Neural cell (in vitro differentiated cells): Measurements from ENCODE around the gene SRRM5. TPM values are rescaled to one million over a fixed set of nuclear protein-coding genes. Genes with fewer than 3 reads are reported as not detected.
"Not testable (repeated sequence)": the region's sequence is repeated elsewhere in the genome, so short reads cannot be mapped to it uniquely, and the experiment has no call there.

Experiments used
- H2AFZ ChIP-seq: fragments of 200-600, 300-800 bp; sonication (generic), shearing (Covaris generic); 2 replicates; pipeline ENCODE4 v1.6.0; 2014; ENCODE audit warnings: low read depth, mild to moderate bottlenecking, antibody characterized with exemption, low read length, moderate library complexity
- H3F3A ChIP-seq: fragments of 200-600 bp; shearing (Covaris generic); 2 replicates; pipeline ENCODE4 v1.6.1; 2016; ENCODE audit warnings: mild to moderate bottlenecking, moderate library complexity, mixed read lengths, antibody characterized with exemption, low read length; ENCODE audit not compliant: insufficient read depth, poor library complexity, severe bottlenecking
- H3K27ac ChIP-seq: fragments of 200-600, 300-800 bp; sonication (generic), shearing (Covaris generic); 2 replicates; pipeline ENCODE4 v1.5.1; 2014; ENCODE audit warnings: mild to moderate bottlenecking, low read length, moderate library complexity
- H3K27me3 ChIP-seq: fragments of 300-800, 200-600 bp; sonication (generic), shearing (Covaris generic); 2 replicates; pipeline ENCODE4 v1.6.0; 2014; ENCODE audit warnings: mild to moderate bottlenecking, low read depth, low read length, moderate library complexity; ENCODE audit not compliant: insufficient read depth
- H3K36me3 ChIP-seq: fragments of 300-800, 200-600 bp; sonication (generic), shearing (Covaris generic); 2 replicates; pipeline ENCODE4 v1.5.1; 2014; ENCODE audit warnings: mild to moderate bottlenecking, antibody characterized with exemption, low read length, moderate library complexity; ENCODE audit not compliant: insufficient read depth
- H3K4me2 ChIP-seq: fragments of 300-800, 200-600 bp; sonication (generic), shearing (Covaris generic); 2 replicates; pipeline ENCODE4 v1.6.0; 2014; ENCODE audit warnings: mild to moderate bottlenecking, low read length
- H3K4me3 ChIP-seq: fragments of 300-800, 200-600 bp; sonication (generic), shearing (Covaris generic); 2 replicates; pipeline ENCODE4 v1.5.1; 2014; ENCODE audit warnings: mild to moderate bottlenecking, low read length, moderate library complexity
- H3K79me2 ChIP-seq: fragments of 200-600 bp; shearing (Covaris generic); replicated peaks from 2 replicates; pipeline ENCODE4 v1.6.0; 2014; ENCODE audit warnings: mild to moderate bottlenecking, low read length, moderate library complexity; ENCODE audit not compliant: insufficient read depth
- H3K9ac ChIP-seq: fragments of 300-800, 200-600 bp; sonication (generic), shearing (Covaris generic); 2 replicates; pipeline ENCODE4 v1.6.1; 2016; ENCODE audit warnings: mild to moderate bottlenecking, low read length, mixed read lengths
- H3K9me2 ChIP-seq: fragments of 200-600 bp; shearing (Covaris generic); 2 replicates; pipeline ENCODE4 v1.6.1; 2016; ENCODE audit warnings: mild to moderate bottlenecking, low read length, mixed read lengths; ENCODE audit not compliant: insufficient read depth
- H3K9me3 ChIP-seq: fragments of 200-600, 300-800 bp; sonication (generic), shearing (Covaris generic); 2 replicates; pipeline ENCODE4 v1.6.1; 2016; ENCODE audit warnings: mild to moderate bottlenecking, mixed run types, low read length, moderate library complexity, mixed read lengths
- H4K20me1 ChIP-seq: fragments of 200-600 bp; shearing (Covaris generic); 2 replicates; pipeline ENCODE4 v1.6.1; 2016; ENCODE audit warnings: mild to moderate bottlenecking, mixed run types; ENCODE audit not compliant: insufficient read depth
- EZH2 ChIP-seq: fragments of 200-600, 300-800 bp; shearing (Covaris generic), sonication (generic); IDR thresholded peaks from 2 replicates; pipeline ENCODE4 v1.6.1; 2014; ENCODE audit warnings: antibody characterized with exemption, low read length, borderline replicate concordance, mild to moderate bottlenecking; ENCODE audit not compliant: insufficient read depth, poor library complexity, severe bottlenecking
- RAD21 ChIP-seq: fragments of 450-650 bp; conservative IDR thresholded peaks from 2 replicates; pipeline ENCODE4 v1.6.1; 2014; ENCODE audit warnings: antibody characterized with exemption, mild to moderate bottlenecking, moderate library complexity
- SMC3 ChIP-seq: fragments of 450-650 bp; conservative IDR thresholded peaks from 2 replicates; pipeline ENCODE4 v1.6.1; 2014; ENCODE audit warnings: antibody characterized with exemption, mild to moderate bottlenecking, moderate library complexity; ENCODE audit not compliant: poor library complexity
- TAF1 ChIP-seq: IDR thresholded peaks from 2 replicates; pipeline ENCODE4 v1.6.1; 2012; ENCODE audit warnings: low read depth
- polyA plus RNA-seq: library from polyadenylated mRNA; depleted of rRNA; stranded (reverse); fragments of >200 nt; gene quantifications from 2 replicates; pipeline ENCODE4 v1.2.3, GENCODE V29; 2014
- TF ChIP-seq, protein P1 (sequence below): fragments of 450-650 bp; IDR thresholded peaks from 2 replicates; pipeline ENCODE4 v1.5.1; 2014; ENCODE audit warnings: antibody characterized with exemption, mild to moderate bottlenecking, moderate library complexity; ENCODE audit not compliant: poor library complexity, severe bottlenecking
- TF ChIP-seq, protein P2 (sequence below): IDR thresholded peaks from 2 replicates; pipeline ENCODE4 v1.6.1; 2012; ENCODE audit warnings: borderline replicate concordance

SRRM5 gene
- polyA plus RNA-seq, 1 donor from 2014 or later: not detected

DNA sequence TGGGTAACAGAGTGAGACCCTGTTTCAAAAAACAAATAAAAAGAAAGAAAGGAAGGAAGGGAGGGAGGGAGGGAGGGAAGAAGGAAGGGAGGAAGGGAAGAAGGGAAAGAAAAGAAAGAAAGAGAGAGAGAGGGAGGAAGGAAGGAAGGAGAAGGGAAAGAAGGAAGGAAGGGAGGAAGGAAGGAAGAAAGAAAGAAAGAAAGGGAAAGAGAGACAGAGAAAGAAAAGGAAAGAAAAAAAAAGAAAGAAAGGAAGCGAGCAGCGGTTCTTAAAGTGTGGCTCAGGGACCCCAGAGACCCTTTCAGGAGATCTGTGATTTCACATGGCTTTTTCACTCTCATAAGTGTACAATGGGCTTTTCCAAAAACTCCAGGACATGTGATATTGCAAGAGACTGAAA, 37.6 kb downstream of the SRRM5 start:
- Histone ChIP-seq H3K27me3 (no peaks in the 10 kb centered on the region), H3K9ac (no peak overlapping the region), H4K20me1 (no peaks in the 10 kb centered on the region), H3K4me3 (no peak overlapping the region), H3K27ac (no peak overlapping the region), H3F3A (no peaks in the 10 kb centered on the region), H3K4me2 (no peak overlapping the region), H3K79me2 (no peaks in the 10 kb centered on the region), H3K36me3 (no peaks in the 10 kb centered on the region), H3K9me3 (no peaks in the 10 kb centered on the region), H3K9me2 (no peaks in the 10 kb centered on the region), H2AFZ (no peak overlapping the region)
- no peak for TF ChIP-seq TAF1
- TF ChIP-seq, protein P1, sequence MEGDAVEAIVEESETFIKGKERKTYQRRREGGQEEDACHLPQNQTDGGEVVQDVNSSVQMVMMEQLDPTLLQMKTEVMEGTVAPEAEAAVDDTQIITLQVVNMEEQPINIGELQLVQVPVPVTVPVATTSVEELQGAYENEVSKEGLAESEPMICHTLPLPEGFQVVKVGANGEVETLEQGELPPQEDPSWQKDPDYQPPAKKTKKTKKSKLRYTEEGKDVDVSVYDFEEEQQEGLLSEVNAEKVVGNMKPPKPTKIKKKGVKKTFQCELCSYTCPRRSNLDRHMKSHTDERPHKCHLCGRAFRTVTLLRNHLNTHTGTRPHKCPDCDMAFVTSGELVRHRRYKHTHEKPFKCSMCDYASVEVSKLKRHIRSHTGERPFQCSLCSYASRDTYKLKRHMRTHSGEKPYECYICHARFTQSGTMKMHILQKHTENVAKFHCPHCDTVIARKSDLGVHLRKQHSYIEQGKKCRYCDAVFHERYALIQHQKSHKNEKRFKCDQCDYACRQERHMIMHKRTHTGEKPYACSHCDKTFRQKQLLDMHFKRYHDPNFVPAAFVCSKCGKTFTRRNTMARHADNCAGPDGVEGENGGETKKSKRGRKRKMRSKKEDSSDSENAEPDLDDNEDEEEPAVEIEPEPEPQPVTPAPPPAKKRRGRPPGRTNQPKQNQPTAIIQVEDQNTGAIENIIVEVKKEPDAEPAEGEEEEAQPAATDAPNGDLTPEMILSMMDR: no peak
- TF ChIP-seq, protein P2, sequence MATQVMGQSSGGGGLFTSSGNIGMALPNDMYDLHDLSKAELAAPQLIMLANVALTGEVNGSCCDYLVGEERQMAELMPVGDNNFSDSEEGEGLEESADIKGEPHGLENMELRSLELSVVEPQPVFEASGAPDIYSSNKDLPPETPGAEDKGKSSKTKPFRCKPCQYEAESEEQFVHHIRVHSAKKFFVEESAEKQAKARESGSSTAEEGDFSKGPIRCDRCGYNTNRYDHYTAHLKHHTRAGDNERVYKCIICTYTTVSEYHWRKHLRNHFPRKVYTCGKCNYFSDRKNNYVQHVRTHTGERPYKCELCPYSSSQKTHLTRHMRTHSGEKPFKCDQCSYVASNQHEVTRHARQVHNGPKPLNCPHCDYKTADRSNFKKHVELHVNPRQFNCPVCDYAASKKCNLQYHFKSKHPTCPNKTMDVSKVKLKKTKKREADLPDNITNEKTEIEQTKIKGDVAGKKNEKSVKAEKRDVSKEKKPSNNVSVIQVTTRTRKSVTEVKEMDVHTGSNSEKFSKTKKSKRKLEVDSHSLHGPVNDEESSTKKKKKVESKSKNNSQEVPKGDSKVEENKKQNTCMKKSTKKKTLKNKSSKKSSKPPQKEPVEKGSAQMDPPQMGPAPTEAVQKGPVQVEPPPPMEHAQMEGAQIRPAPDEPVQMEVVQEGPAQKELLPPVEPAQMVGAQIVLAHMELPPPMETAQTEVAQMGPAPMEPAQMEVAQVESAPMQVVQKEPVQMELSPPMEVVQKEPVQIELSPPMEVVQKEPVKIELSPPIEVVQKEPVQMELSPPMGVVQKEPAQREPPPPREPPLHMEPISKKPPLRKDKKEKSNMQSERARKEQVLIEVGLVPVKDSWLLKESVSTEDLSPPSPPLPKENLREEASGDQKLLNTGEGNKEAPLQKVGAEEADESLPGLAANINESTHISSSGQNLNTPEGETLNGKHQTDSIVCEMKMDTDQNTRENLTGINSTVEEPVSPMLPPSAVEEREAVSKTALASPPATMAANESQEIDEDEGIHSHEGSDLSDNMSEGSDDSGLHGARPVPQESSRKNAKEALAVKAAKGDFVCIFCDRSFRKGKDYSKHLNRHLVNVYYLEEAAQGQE: no peak
- no peak for TF ChIP-seq SMC3
- TF ChIP-seq EZH2: no peak

DNA sequence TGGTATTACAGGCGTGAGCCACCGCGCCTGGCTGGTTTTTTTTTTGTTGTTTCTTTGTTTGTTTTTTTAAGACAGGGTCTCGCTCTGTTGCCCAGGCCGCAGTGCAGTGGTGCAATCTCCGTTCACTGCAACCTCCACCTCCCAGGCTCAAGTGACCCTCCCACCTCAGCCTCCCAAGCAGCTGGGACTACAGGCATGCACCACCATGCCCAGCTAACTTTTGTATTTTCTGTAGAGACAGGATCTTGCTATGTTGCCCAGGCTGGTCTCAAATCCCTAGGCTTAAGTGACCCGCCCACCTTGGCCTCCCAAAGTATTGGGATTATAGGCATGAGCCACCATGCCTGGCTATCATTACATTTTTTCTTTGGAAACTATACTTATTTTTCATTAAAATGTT, 38.4 kb downstream of the SRRM5 start:
- H4K20me1 ChIP-seq, H2AFZ ChIP-seq, H3K4me2 ChIP-seq, H3K9me3 ChIP-seq, H3K36me3 ChIP-seq, H3K27ac ChIP-seq, H3K4me3 ChIP-seq, H3K27me3 ChIP-seq, H3K79me2 ChIP-seq, H3F3A ChIP-seq, H3K9ac ChIP-seq, H3K9me2 ChIP-seq: not testable (repeated sequence)

DNA sequence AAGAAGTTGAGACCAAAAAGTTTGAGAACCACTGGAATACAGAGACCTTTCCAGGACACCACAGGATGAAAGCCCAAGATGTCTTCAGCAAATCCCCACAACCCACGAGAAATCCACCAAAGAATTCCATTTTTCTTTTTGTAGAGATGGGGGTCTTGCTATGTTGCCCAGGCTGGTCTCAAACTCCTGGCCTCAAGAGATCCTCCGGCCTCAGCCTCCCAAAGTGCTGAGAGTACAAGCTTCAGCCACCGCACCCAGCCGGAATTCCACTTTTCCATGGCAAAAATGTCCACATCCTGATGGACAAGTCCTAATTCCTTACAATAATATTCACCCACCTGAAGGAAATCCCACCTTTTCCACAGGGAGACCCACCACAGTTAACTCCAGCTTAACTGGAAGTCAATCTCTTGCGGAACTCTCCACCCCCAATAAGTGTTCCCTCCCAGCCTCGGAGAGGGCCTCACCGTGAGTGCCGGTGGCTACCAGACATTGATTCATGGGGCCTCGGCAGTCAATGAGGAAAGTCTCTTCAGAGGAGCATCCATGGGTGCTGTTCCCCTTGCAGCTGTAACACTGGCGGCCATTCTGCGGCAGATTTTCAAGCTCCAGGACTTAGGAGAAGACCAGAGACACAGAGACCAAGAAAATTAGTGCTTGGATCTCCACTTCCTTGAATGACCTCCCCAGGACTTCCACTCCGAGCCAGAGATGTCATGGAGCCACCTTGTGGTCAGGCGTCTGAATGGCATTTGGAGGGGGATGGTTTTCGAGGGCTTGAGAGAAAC, 40.1 kb downstream of the SRRM5 start:
- Histone ChIP-seq H3K4me2 (no peak overlapping the region), H3K27me3 (no peaks in the 10 kb centered on the region), H3K9ac (no peak overlapping the region), H3K9me3 (no peaks in the 10 kb centered on the region), H3K79me2 (no peaks in the 10 kb centered on the region), H3K9me2 (no peaks in the 10 kb centered on the region), H3K27ac (no peak overlapping the region), H3K4me3 (no peak overlapping the region), H4K20me1 (no peaks in the 10 kb centered on the region), H2AFZ (no peak overlapping the region), H3F3A (no peaks in the 10 kb centered on the region), H3K36me3 (no peaks in the 10 kb centered on the region)
- TF ChIP-seq RAD21 (peak; percentile 70), EZH2 (no peak), SMC3 (peak; percentile 69)
- TF ChIP-seq, protein P2: no peak
- TF ChIP-seq, protein P1: peak; percentile 73
